ENCODE results near the gene SEC61G. TPM values are rescaled to one million over a fixed set of nuclear protein-coding genes. Genes with fewer than 3 reads are reported as not detected.

Gene SEC61G
- 107 TPM for total RNA-seq

- no peaks in the 10 kb centered on the region for H3K9me3 ChIP-seq (ENCODE audit: low read depth, low read length)
- peaks cover 4% of the 10 kb centered on the region for H3K27me3 ChIP-seq (ENCODE audit: insufficient read depth, low read length)
- peaks cover 22% of the 10 kb centered on the region for H3K4me1 ChIP-seq (ENCODE audit: insufficient read depth, low read length)
- peak within 1 kb of the TSS; percentile 81 for H3K4me3 ChIP-seq (ENCODE audit: low read length)
Observed at GRCh38 chr7:54758702-54759592, at the start of gene SEC61G. Gene SEC61G, minus strand, starts transcription at chr7:54759211. Its CDS starts 1,623 bp downstream, at chr7:54757588.

- Histone ChIP-seq H3K27me3 (ENCODE audit: insufficient read depth, low read length) (no peaks in the 10 kb centered on the region), H3K4me3 (ENCODE audit: low read length) (no peak overlapping the region), H3K4me1 (ENCODE audit: insufficient read depth, low read length) (no peaks in the 10 kb centered on the region), H3K9me3 (ENCODE audit: low read depth, low read length) (no peaks in the 10 kb centered on the region)
Observed at GRCh38 chr7:54802841-54803240, 43.8 kb upstream of the SEC61G start.

- no peak overlapping the region for H3K4me3 ChIP-seq (ENCODE audit: low read length)
- no peaks in the 10 kb centered on the region for H3K9me3 ChIP-seq (ENCODE audit: low read depth, low read length)
- no peaks in the 10 kb centered on the region for H3K27me3 ChIP-seq (ENCODE audit: insufficient read depth, low read length)
- no peaks in the 10 kb centered on the region for H3K4me1 ChIP-seq (ENCODE audit: insufficient read depth, low read length)
Observed at GRCh38 chr7:54802114-54802513, 43.1 kb upstream of the SEC61G start.

- Histone ChIP-seq H3K27me3 (ENCODE audit: insufficient read depth, low read length) (no peaks in the 10 kb centered on the region), H3K9me3 (ENCODE audit: low read depth, low read length) (no peaks in the 10 kb centered on the region), H3K4me3 (ENCODE audit: low read length) (no peak overlapping the region), H3K4me1 (ENCODE audit: insufficient read depth, low read length) (no peaks in the 10 kb centered on the region)
Observed at GRCh38 chr7:54799792-54800191, 40.8 kb upstream of the SEC61G start.

- Histone ChIP-seq H3K4me1 (ENCODE audit: insufficient read depth, low read length) (no peaks in the 10 kb centered on the region), H3K27me3 (ENCODE audit: insufficient read depth, low read length) (no peaks in the 10 kb centered on the region), H3K9me3 (ENCODE audit: low read depth, low read length) (no peaks in the 10 kb centered on the region), H3K4me3 (ENCODE audit: low read length) (no peak overlapping the region)
Observed at GRCh38 chr7:54798530-54798929, 39.5 kb upstream of the SEC61G start.

- Histone ChIP-seq H3K4me3 (ENCODE audit: low read length) (no peak overlapping the region), H3K4me1 (ENCODE audit: insufficient read depth, low read length) (no peaks in the 10 kb centered on the region), H3K27me3 (ENCODE audit: insufficient read depth, low read length) (no peaks in the 10 kb centered on the region), H3K9me3 (ENCODE audit: low read depth, low read length) (no peaks in the 10 kb centered on the region)
Observed at GRCh38 chr7:54796853-54797252, 37.8 kb upstream of the SEC61G start.

GRCh38 chr7:54796150-54796549 is 37.1 kb upstream of the SEC61G start:
- no peaks in the 10 kb centered on the region for H3K4me1 ChIP-seq (ENCODE audit: insufficient read depth, low read length)
- H3K4me3 ChIP-seq (ENCODE audit: low read length) = no peak overlapping the region
- no peaks in the 10 kb centered on the region for H3K9me3 ChIP-seq (ENCODE audit: low read depth, low read length)
- no peaks in the 10 kb centered on the region for H3K27me3 ChIP-seq (ENCODE audit: insufficient read depth, low read length)

- Histone ChIP-seq H3K9me3 (ENCODE audit: low read depth, low read length) (no peaks in the 10 kb centered on the region), H3K4me3 (ENCODE audit: low read length) (no peak overlapping the region), H3K4me1 (ENCODE audit: insufficient read depth, low read length) (no peaks in the 10 kb centered on the region), H3K27me3 (ENCODE audit: insufficient read depth, low read length) (peaks cover 7% of the 10 kb centered on the region)
Observed at GRCh38 chr7:54792383-54792782, 33.4 kb upstream of the SEC61G start.

- Histone ChIP-seq H3K4me1 (ENCODE audit: insufficient read depth, low read length) (no peaks in the 10 kb centered on the region), H3K4me3 (ENCODE audit: low read length) (no peak overlapping the region), H3K27me3 (ENCODE audit: insufficient read depth, low read length) (peaks cover 7% of the 10 kb centered on the region), H3K9me3 (ENCODE audit: low read depth, low read length) (no peaks in the 10 kb centered on the region)
Observed at GRCh38 chr7:54788664-54789063, 29.7 kb upstream of the SEC61G start.

GRCh38 chr7:54785261-54785660 is 26.2 kb upstream of the SEC61G start:
- peaks cover 7% of the 10 kb centered on the region for H3K27me3 ChIP-seq (ENCODE audit: insufficient read depth, low read length)
- no peak overlapping the region for H3K4me3 ChIP-seq (ENCODE audit: low read length)
- no peaks in the 10 kb centered on the region for H3K4me1 ChIP-seq (ENCODE audit: insufficient read depth, low read length)
- H3K9me3 ChIP-seq (ENCODE audit: low read depth, low read length) = no peaks in the 10 kb centered on the region

GRCh38 chr7:54783952-54784351 is 24.9 kb upstream of the SEC61G start:
- H3K9me3 ChIP-seq (ENCODE audit: low read depth, low read length) = no peaks in the 10 kb centered on the region
- no peak overlapping the region for H3K4me3 ChIP-seq (ENCODE audit: low read length)

GRCh38 chr7:54782829-54783228 is 23.8 kb upstream of the SEC61G start:
- H3K9me3 ChIP-seq (ENCODE audit: low read depth, low read length) = no peaks in the 10 kb centered on the region
- no peaks in the 10 kb centered on the region for H3K4me1 ChIP-seq (ENCODE audit: insufficient read depth, low read length)
- peaks cover 3% of the 10 kb centered on the region for H3K27me3 ChIP-seq (ENCODE audit: insufficient read depth, low read length)
- H3K4me3 ChIP-seq (ENCODE audit: low read length) = no peak overlapping the region

More at GRCh38 chr7:54783952-54784351, 24.9 kb upstream of the SEC61G start:
- Histone ChIP-seq H3K4me1 (ENCODE audit: insufficient read depth, low read length) (no peaks in the 10 kb centered on the region), H3K27me3 (ENCODE audit: insufficient read depth, low read length) (peaks cover 10% of the 10 kb centered on the region)

- Histone ChIP-seq H3K9me3 (ENCODE audit: low read depth, low read length) (no peaks in the 10 kb centered on the region), H3K27me3 (ENCODE audit: insufficient read depth, low read length) (peaks cover 3% of the 10 kb centered on the region), H3K4me1 (ENCODE audit: insufficient read depth, low read length) (no peaks in the 10 kb centered on the region)
Observed at GRCh38 chr7:54782314-54782713, 23.3 kb upstream of the SEC61G start.

GRCh38 chr7:54781134-54781920 is 22.3 kb upstream of the SEC61G start:
- H3K27me3 ChIP-seq (ENCODE audit: insufficient read depth, low read length) = peaks cover 3% of the 10 kb centered on the region
- no peaks in the 10 kb centered on the region for H3K4me1 ChIP-seq (ENCODE audit: insufficient read depth, low read length)
- H3K9me3 ChIP-seq (ENCODE audit: low read depth, low read length) = no peaks in the 10 kb centered on the region
- no peak overlapping the region for H3K4me3 ChIP-seq (ENCODE audit: low read length)

More at GRCh38 chr7:54782314-54782713, 23.3 kb upstream of the SEC61G start:
- no peak overlapping the region for H3K4me3 ChIP-seq (ENCODE audit: low read length)

GRCh38 chr7:54780490-54780889 is 21.5 kb upstream of the SEC61G start:
- Histone ChIP-seq H3K9me3 (ENCODE audit: low read depth, low read length) (no peaks in the 10 kb centered on the region), H3K27me3 (ENCODE audit: insufficient read depth, low read length) (peaks cover 3% of the 10 kb centered on the region), H3K4me3 (ENCODE audit: low read length) (no peak overlapping the region), H3K4me1 (ENCODE audit: insufficient read depth, low read length) (no peaks in the 10 kb centered on the region)

Data from mononuclear cell (primary cell).